Skeletal muscle satellite cell (primary cell): ENCODE data around the gene GRIA1.
A peak's percentile ranks its signal among the peaks of the same experiment; 100 is the strongest.

Experiments
- H3K27me3 ChIP-seq: 2 replicates; pipeline ENCODE4 v1.7.0; 2013; ENCODE audit warnings: low read length; ENCODE audit not compliant: control insufficient read depth, insufficient read depth
- H3K36me3 ChIP-seq: 2 replicates; pipeline ENCODE4 v1.7.0; 2013; ENCODE audit warnings: mild to moderate bottlenecking, control low read depth, low read length; ENCODE audit not compliant: insufficient read depth
- H3K4me1 ChIP-seq: 2 replicates; pipeline ENCODE4 v1.7.0; 2013; ENCODE audit warnings: low read length; ENCODE audit not compliant: control insufficient read depth, insufficient read depth
- H3K4me2 ChIP-seq: 2 replicates; pipeline ENCODE4 v1.7.0; 2013; ENCODE audit warnings: mild to moderate bottlenecking, low read length
- H3K4me3 ChIP-seq: 2 replicates; pipeline ENCODE4 v1.7.0; 2013; ENCODE audit warnings: low read length
- H3K9ac ChIP-seq: 2 replicates; pipeline ENCODE4 v1.7.0; 2013; ENCODE audit warnings: mild to moderate bottlenecking, low read depth, low read length, moderate library complexity
- H3K9me3 ChIP-seq: replicated peaks from 2 replicates; pipeline ENCODE4 v1.7.0; 2013; ENCODE audit warnings: mild to moderate bottlenecking, control low read depth, low read length

GRIA1 gene

DNA sequence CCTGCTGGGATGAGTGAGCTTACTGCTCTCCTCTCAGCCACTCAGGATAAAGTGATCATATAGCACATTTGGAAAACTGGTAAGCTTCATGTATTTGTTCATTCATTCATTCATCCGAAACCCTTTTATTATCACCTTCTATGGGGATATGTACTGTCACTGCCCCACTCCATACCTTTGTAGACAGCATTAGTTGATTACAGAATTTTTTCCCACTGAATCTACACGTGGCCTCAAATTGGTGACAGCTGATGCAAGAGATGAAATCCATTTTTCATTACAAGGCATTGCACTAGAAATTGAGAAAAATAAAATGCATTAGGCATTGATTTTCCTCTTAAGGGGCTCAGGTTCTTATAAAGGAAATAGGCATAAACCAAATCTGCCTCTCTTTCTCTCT, 9.7 kb downstream of the GRIA1 start:
- no peaks in the 10 kb centered on the region for H3K36me3 ChIP-seq
- no peak overlapping the region for H3K4me3 ChIP-seq
- peaks cover 16% of the 10 kb centered on the region for H3K4me1 ChIP-seq
- H3K4me2 ChIP-seq = no peak overlapping the region
- H3K9me3 ChIP-seq = no peaks in the 10 kb centered on the region
- no peak overlapping the region for H3K9ac ChIP-seq
- no peaks in the 10 kb centered on the region for H3K27me3 ChIP-seq

DNA sequence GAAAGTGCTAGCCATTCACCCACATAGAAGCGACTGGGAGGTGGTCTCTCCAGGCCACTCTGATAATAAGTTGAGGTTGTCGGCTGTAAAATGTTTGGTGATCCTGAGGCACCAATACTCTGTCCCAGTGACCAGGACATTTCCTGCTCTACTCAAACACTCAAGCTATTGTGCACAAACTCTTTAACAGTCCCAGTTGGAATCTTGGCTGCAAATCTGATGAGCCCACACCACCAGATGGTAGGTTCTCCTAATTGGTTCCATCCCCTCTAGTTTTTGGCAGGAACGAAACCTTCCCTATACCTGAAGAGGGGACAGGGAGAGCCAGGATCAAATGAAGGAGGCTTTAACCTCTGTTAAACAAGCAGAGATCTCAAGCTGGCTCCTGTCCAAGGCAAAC, 14.3 kb downstream of the GRIA1 start:
- no peaks in the 10 kb centered on the region for H3K4me1 ChIP-seq
- H3K9me3 ChIP-seq = no peaks in the 10 kb centered on the region
- H3K4me3 ChIP-seq = no peak overlapping the region
- H3K36me3 ChIP-seq = no peaks in the 10 kb centered on the region
- H3K27me3 ChIP-seq = no peaks in the 10 kb centered on the region
- no peak overlapping the region for H3K4me2 ChIP-seq
- no peak overlapping the region for H3K9ac ChIP-seq

DNA sequence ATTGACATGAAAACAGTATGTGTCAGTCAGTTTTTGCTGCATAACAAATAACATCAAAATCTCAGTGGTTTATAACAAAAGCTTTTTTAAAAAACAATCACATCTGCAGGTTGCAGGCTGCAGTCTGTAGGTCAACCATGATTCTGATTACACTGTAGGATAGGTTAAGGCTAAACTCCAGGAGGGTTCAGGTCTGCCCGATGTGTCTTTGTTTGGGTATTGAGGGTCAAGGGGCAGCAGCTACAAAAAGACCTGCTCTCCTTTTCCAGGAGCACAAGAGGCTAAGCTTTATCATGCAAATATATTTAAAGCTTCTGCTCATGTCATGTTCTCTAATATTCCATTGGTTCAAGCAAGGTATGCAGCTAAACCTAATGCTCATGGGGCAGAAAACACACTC, 18.2 kb downstream of the GRIA1 start:
- H3K4me2 ChIP-seq = no peak overlapping the region
- H3K9ac ChIP-seq = no peak overlapping the region
- H3K9me3 ChIP-seq = no peaks in the 10 kb centered on the region
- H3K36me3 ChIP-seq = no peaks in the 10 kb centered on the region
- no peaks in the 10 kb centered on the region for H3K27me3 ChIP-seq
- no peak overlapping the region for H3K4me3 ChIP-seq
- H3K4me1 ChIP-seq = peaks cover 10% of the 10 kb centered on the region

DNA sequence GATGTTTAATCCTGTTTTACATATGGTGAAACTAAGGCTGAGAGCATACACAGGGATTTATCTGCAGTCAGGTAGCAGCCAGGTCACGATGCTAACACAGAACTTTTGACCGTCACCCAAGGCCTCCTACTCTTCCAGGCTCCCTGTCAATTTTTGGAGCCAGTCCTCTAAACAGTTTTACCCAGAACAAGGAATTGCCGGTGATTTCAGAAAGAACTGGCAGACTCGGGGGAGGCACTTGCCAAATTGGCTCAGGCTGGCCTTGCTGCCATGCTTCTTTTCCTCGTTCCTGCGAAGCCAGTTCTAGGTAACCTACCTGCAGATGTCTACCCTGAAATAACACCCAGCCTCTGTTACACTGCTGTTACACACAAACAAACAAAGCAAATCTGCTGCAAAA, 21.2 kb downstream of the GRIA1 start:
- peaks cover 3% of the 10 kb centered on the region for H3K9me3 ChIP-seq
- no peaks in the 10 kb centered on the region for H3K36me3 ChIP-seq
- no peaks in the 10 kb centered on the region for H3K27me3 ChIP-seq

DNA sequence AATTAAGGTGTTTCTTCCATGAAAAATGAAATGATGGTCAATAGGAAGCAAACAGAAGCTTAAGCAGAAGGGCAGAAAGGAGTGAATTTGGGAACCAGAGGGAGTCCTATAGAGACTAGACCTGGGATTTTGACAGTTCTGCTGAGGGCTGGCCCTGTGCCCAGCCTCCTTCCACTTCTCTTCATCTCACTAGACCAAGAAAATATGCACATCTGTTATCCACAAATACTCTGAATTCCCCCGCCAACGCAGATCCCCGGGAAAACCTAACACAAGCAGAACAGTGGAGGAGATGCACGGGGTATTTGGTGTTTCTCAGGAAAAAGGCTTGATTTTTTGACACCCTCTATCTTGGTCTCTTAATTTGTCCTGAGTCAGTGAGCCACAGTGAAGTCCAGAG, 22.7 kb downstream of the GRIA1 start:
- peaks cover 3% of the 10 kb centered on the region for H3K9me3 ChIP-seq
- H3K4me1 ChIP-seq = peaks cover 41% of the 10 kb centered on the region

More for the DNA sequence above, 21.2 kb downstream of the GRIA1 start:
- H3K4me3 ChIP-seq = no peak overlapping the region
- H3K9ac ChIP-seq = no peak overlapping the region
- peaks cover 29% of the 10 kb centered on the region for H3K4me1 ChIP-seq
- no peak overlapping the region for H3K4me2 ChIP-seq

DNA sequence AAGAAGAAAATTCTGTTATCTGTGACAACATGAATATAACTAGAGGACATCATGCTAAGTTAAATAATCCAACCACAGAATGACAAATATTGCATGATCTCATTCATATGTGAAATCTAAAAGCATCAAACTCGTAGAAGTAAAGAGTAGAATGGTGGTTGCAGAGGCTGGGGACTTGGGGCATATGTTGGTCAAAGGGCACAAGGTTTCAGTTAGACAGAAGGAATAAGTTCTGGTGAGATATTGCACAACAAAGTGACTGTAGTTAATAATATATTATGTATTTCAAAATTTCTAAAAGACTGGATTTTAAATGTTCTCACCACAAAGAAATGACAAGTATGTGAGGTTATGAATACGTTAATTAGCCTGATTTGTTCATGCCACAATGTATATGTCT, 24.8 kb downstream of the GRIA1 start:
- no peak overlapping the region for H3K9ac ChIP-seq
- peaks cover 3% of the 10 kb centered on the region for H3K9me3 ChIP-seq
- no peak overlapping the region for H3K4me2 ChIP-seq
- no peaks in the 10 kb centered on the region for H3K36me3 ChIP-seq
- H3K4me1 ChIP-seq = peaks cover 44% of the 10 kb centered on the region
- H3K27me3 ChIP-seq = no peaks in the 10 kb centered on the region
- H3K4me3 ChIP-seq = no peak overlapping the region

More for the DNA sequence above, 22.7 kb downstream of the GRIA1 start:
- Histone ChIP-seq H3K27me3 (no peaks in the 10 kb centered on the region), H3K4me3 (peak overlapping the region; percentile 15), H3K9ac (peak overlapping the region; percentile 37), H3K36me3 (no peaks in the 10 kb centered on the region), H3K4me2 (peak overlapping the region; percentile 35)

DNA sequence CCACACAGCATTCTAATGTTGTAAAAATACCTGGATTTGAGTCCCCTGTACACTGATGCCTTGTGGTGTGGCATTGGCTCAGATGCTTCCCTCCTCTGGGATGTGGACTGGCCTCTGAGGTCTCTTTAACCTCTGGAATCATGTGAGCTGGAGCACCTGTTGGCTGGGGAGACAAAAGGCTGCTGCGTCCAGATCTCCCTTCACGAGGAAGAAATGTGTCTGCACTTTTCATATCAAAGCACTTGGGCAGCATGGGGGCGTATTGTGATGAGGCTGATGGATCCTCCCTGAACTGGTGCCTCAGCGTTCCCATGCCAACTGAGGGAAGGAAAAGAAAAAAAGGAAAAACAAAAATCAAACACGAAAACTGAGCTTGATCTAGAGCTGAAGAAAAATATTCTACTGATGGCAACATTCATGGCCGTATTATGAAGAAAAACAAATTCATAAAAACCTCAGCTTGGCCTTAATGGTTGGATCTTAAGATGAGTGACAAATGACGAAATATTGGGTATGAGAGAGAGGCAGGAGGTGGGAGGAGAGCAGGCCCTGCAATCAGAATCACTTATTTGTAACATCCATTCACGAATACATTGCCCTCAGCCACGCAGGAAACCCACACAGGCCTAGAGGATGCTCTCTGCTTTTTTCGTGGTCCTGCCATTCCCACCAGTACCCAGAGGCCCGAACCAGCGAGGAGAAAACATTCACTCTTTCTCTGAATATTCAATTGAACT, 26.2 kb downstream of the GRIA1 start:
- Histone ChIP-seq H3K4me2 (no peak overlapping the region), H3K36me3 (no peaks in the 10 kb centered on the region), H3K4me1 (peaks cover 57% of the 10 kb centered on the region), H3K9me3 (peaks cover 3% of the 10 kb centered on the region), H3K27me3 (no peaks in the 10 kb centered on the region), H3K9ac (peak overlapping the region; percentile 9), H3K4me3 (no peak overlapping the region)

DNA sequence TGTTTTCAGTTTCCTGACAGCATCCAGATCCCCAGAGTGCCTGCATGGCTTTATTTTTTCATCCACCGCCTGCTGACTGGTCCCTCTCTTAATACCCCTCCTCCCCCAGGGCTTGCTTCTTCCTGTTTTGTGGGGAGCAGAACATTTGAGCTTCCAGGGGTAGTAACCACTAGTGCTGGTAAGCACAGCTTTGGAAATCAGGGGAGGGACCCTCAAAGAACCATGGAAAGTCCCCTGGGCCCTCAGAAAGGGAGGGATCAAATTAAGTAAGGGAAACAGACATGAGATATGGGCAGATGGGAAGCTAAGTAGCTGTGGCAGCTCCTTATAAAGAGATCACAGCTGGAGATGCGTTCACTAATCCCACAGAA, 26.8 kb downstream of the GRIA1 start:
- no peak overlapping the region for H3K4me3 ChIP-seq
- no peaks in the 10 kb centered on the region for H3K27me3 ChIP-seq
- no peaks in the 10 kb centered on the region for H3K36me3 ChIP-seq
- H3K4me2 ChIP-seq = no peak overlapping the region
- H3K9ac ChIP-seq = peak overlapping the region; percentile 9
- H3K4me1 ChIP-seq = peaks cover 62% of the 10 kb centered on the region
- peaks cover 3% of the 10 kb centered on the region for H3K9me3 ChIP-seq

DNA sequence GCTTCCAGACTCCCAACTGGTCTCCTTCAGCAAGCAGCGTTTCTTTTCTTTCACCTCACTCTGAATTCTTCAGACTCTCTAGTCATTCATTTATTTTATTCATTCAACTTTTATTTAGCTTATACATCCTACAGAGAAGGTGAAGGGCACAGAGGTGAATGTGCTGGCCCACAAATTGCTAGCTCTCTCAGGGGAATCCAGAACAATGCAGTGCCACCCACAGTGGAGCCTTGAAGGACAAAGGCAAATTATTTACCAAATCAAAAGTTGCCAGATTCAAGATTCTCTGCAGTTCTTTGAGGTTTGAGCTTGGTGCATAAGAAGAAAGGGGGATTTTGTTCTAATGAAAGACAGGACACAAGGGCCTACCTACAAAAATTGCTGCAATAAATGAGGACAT, 29.7 kb downstream of the GRIA1 start:
- Histone ChIP-seq H3K27me3 (no peaks in the 10 kb centered on the region), H3K4me1 (peaks cover 72% of the 10 kb centered on the region), H3K4me2 (no peak overlapping the region), H3K4me3 (no peak overlapping the region), H3K9me3 (no peaks in the 10 kb centered on the region), H3K9ac (no peak overlapping the region), H3K36me3 (no peaks in the 10 kb centered on the region)

DNA sequence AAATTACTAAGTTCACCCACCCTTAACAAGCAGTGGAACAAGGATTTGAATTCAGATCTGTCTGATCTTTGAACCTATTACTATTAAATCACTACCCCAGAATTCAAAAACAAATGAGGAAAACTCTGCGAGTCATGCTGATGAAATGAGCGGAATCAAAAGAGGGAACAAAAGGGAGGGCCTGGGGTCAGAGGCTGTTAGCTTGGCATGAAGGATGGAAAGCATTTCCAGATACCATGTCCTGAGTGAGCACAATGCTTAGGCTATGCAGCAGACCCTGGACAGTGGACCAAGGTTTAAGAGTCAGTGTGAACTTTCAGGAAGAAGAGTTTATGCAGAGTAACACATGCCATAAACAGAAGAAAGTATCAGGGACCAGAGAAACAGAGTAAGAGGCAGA, 30.5 kb downstream of the GRIA1 start:
- no peaks in the 10 kb centered on the region for H3K27me3 ChIP-seq
- no peak overlapping the region for H3K4me3 ChIP-seq
- H3K36me3 ChIP-seq = no peaks in the 10 kb centered on the region
- H3K9ac ChIP-seq = peak overlapping the region; percentile 15
- H3K4me1 ChIP-seq = peaks cover 66% of the 10 kb centered on the region
- no peaks in the 10 kb centered on the region for H3K9me3 ChIP-seq
- H3K4me2 ChIP-seq = peak overlapping the region; percentile 7

DNA sequence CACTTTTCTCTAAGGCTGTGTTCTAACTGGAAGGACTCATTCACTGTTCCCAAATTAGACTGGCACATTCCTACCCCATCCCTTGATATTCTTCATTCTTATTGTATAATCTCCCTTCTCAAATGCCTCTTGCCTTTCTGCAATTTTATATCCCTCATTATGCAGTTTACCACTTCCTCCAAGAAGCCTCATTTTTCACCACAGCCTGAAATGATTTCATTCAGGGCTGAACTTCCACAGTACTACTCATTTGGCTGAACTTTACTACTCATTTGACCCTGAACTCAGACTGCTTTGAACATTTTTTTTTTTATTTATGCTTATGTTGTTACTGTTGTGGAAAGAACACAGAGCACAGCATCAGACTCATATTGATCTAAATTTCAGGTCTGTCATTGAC, 32.7 kb downstream of the GRIA1 start:
- H3K36me3 ChIP-seq = no peaks in the 10 kb centered on the region

DNA sequence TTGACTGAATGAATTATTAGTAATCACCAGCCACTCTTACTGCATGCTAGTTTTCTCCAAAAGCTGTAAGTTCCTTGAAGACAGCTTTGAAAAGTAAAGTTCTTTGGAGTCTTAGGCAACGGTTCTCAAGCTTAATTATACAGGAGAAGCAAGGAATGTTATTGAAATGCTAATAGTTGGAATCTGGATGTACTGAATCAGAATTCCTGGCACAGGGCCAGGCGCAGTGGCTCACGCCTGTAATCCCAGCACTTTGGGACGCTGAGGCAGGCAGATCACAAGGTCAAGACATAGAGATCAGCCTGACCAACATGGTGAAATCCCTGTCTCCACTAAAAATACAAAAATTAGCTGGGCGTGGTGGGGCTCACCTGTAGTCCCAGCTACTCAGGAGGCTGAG, 33.4 kb downstream of the GRIA1 start:
- Histone ChIP-seq H3K9me3 (no peaks in the 10 kb centered on the region), H3K4me1 (peaks cover 50% of the 10 kb centered on the region), H3K4me2 (peak overlapping the region; percentile 53)

More for the DNA sequence above, 32.7 kb downstream of the GRIA1 start:
- Histone ChIP-seq H3K9me3 (no peaks in the 10 kb centered on the region), H3K27me3 (no peaks in the 10 kb centered on the region), H3K9ac (peak overlapping the region; percentile 56), H3K4me2 (peak overlapping the region; percentile 53), H3K4me3 (peak overlapping the region; percentile 7), H3K4me1 (peaks cover 50% of the 10 kb centered on the region)

More for the DNA sequence above, 33.4 kb downstream of the GRIA1 start:
- no peaks in the 10 kb centered on the region for H3K36me3 ChIP-seq
- no peaks in the 10 kb centered on the region for H3K27me3 ChIP-seq
- H3K9ac ChIP-seq = peak overlapping the region; percentile 56
- peak overlapping the region; percentile 7 for H3K4me3 ChIP-seq
